Activated naive CD4-positive, alpha-beta T cell treated with anti-CD3 and anti-CD28 coated beads for 36 hours (primary cell): ENCODE results near the gene USP36. TPM values are rescaled to one million over a fixed set of nuclear protein-coding genes. Genes with fewer than 3 reads are reported as not detected.
A peak's percentile ranks its signal among the peaks of the same experiment; 100 is the strongest.
"Not testable (repeated sequence)": the region's sequence is repeated elsewhere in the genome, so short reads cannot be mapped to it uniquely, and the experiment has no call there.

Experiments
- CTCF ChIA-PET: fragments of 350-600 bp; sonication (Branson Sonifier 250); formaldehyde crosslinking; loops from one replicate; lab custom pipeline; 2021; ENCODE audit warnings: antibody characterized with exemption; lab: Charles Lee
- DNase-seq: peaks from one replicate; pipeline ENCODE4 v3.0.0-alpha.2; 2020
- H3K27ac Mint-ChIP-seq: one replicate; pipeline ENCODE4 v1.8.0; 2021; ENCODE audit warnings: mild to moderate bottlenecking, mixed read lengths
- H3K27me3 Mint-ChIP-seq: one replicate; pipeline ENCODE4 v1.8.0; 2021; ENCODE audit warnings: low read depth, mixed read lengths
- H3K36me3 Mint-ChIP-seq: one replicate; pipeline ENCODE4 v1.8.0; 2021; ENCODE audit warnings: low read depth, mixed read lengths
- H3K4me1 Mint-ChIP-seq: one replicate; pipeline ENCODE4 v1.8.0; 2021; ENCODE audit warnings: low read depth, mixed read lengths
- H3K4me3 Mint-ChIP-seq: one replicate; pipeline ENCODE4 v1.8.0; 2021; ENCODE audit warnings: mild to moderate bottlenecking, moderate library complexity, mixed read lengths
- H3K9me3 Mint-ChIP-seq: one replicate; pipeline ENCODE4 v1.8.0; 2021; ENCODE audit warnings: mixed read lengths
- intact Hi-C: fragments of 100-400 bp; cut with micrococcal nuclease; formaldehyde crosslinking; loops from one replicate; pipeline ENCODE4 v1.15.1; 2023
- total RNA-seq, 2 experiments: library from RNA; stranded (reverse); gene quantifications; one replicate each; pipeline ENCODE4 v1.2.3, GENCODE V29; 2021

Gene USP36
- total RNA-seq, 2 experiments from 2014 or later = 65.3 to 68.7 TPM

GRCh38 chr17:78879635-78880186 lies 39.1 kb upstream of the USP36 start:
- peak overlapping the region; percentile 20 for H3K4me3 Mint-ChIP-seq
- peak; percentile 47 for DNase-seq
- intact Hi-C loops = no loop called here
- H3K9me3 Mint-ChIP-seq = no peaks in the 10 kb centered on the region
- CTCF ChIA-PET = no interaction called here
- H3K27ac Mint-ChIP-seq = peak overlapping the region; percentile 24
- H3K4me1 Mint-ChIP-seq = peaks cover 25% of the 10 kb centered on the region
- H3K36me3 Mint-ChIP-seq = no peaks in the 10 kb centered on the region
- no peaks in the 10 kb centered on the region for H3K27me3 Mint-ChIP-seq

GRCh38 chr17:78878871-78879527 lies 38.4 kb upstream of the USP36 start:
- Mint-ChIP-seq H3K27me3 (no peaks in the 10 kb centered on the region), H3K4me1 (peaks cover 25% of the 10 kb centered on the region), H3K27ac (no peak overlapping the region), H3K9me3 (no peaks in the 10 kb centered on the region), H3K4me3 (peak overlapping the region; percentile 21), H3K36me3 (no peaks in the 10 kb centered on the region)
- DNase-seq = no peak
- CTCF ChIA-PET = no interaction called here
- intact Hi-C loops = no loop called here

- H3K4me3 Mint-ChIP-seq = no peak overlapping the region
- H3K27me3 Mint-ChIP-seq = no peaks in the 10 kb centered on the region
- CTCF ChIA-PET = interaction anchor here (0.8 to 1.6 kb wide), 3 partner anchors 13 to 735 kb away, joined by 3 to 8 read pairs (median 3); no protein-coding TSS in a partner anchor
- H3K36me3 Mint-ChIP-seq = no peaks in the 10 kb centered on the region
- H3K4me1 Mint-ChIP-seq = peaks cover 22% of the 10 kb centered on the region
- no peak for DNase-seq
- H3K9me3 Mint-ChIP-seq = no peaks in the 10 kb centered on the region
- no peak overlapping the region for H3K27ac Mint-ChIP-seq
- intact Hi-C loops = no loop called here
These were observed 37.6 kb upstream of the USP36 start for GRCh38 chr17:78878261-78878660.

- H3K27ac Mint-ChIP-seq, H3K9me3 Mint-ChIP-seq, H3K4me3 Mint-ChIP-seq, H3K27me3 Mint-ChIP-seq, intact Hi-C loops, H3K36me3 Mint-ChIP-seq, DNase-seq: not testable (repeated sequence)
- CTCF ChIA-PET = interaction anchor here (0.5 to 3.0 kb wide), 5 partner anchors 11 to 736 kb away, joined by 3 to 16 read pairs (median 3); no protein-coding TSS in a partner anchor
- peaks cover 18% of the 10 kb centered on the region for H3K4me1 Mint-ChIP-seq
These were observed 36.4 kb upstream of the USP36 start for GRCh38 chr17:78876954-78877517.

- intact Hi-C loops = no loop called here
- Mint-ChIP-seq H3K36me3 (no peaks in the 10 kb centered on the region), H3K4me1 (peaks cover 18% of the 10 kb centered on the region), H3K27ac (no peak overlapping the region), H3K9me3 (no peaks in the 10 kb centered on the region), H3K4me3 (no peak overlapping the region), H3K27me3 (no peaks in the 10 kb centered on the region)
- CTCF ChIA-PET = interaction anchor here (0.5 to 3.0 kb wide), 3 partner anchors 10 to 159 kb away, joined by 3 to 16 read pairs (median 3); no protein-coding TSS in a partner anchor
- DNase-seq = no peak
These were observed 35.5 kb upstream of the USP36 start for GRCh38 chr17:78876094-78876597.

- intact Hi-C loops = no loop called here
- Mint-ChIP-seq H3K9me3 (no peaks in the 10 kb centered on the region), H3K36me3 (no peaks in the 10 kb centered on the region), H3K4me3 (no peak overlapping the region), H3K4me1 (peaks cover 18% of the 10 kb centered on the region), H3K27ac (no peak overlapping the region), H3K27me3 (no peaks in the 10 kb centered on the region)
- no peak for DNase-seq
- CTCF ChIA-PET = interaction anchor here (0.5 to 3.0 kb wide), 3 partner anchors 9 to 159 kb away, joined by 3 to 16 read pairs (median 3); no protein-coding TSS in a partner anchor
These were observed 34.9 kb upstream of the USP36 start for GRCh38 chr17:78875363-78876093.

- no peak overlapping the region for H3K4me3 Mint-ChIP-seq
- H3K9me3 Mint-ChIP-seq = no peaks in the 10 kb centered on the region
- intact Hi-C loops = no loop called here
- H3K36me3 Mint-ChIP-seq = no peaks in the 10 kb centered on the region
- no peak for DNase-seq
- H3K4me1 Mint-ChIP-seq = peaks cover 5% of the 10 kb centered on the region
- CTCF ChIA-PET = interaction anchor here (0.6 to 3.0 kb wide), 3 partner anchors 8 to 100 kb away, joined by 3 to 16 read pairs (median 5); no protein-coding TSS in a partner anchor
- no peak overlapping the region for H3K27ac Mint-ChIP-seq
- no peaks in the 10 kb centered on the region for H3K27me3 Mint-ChIP-seq
These were observed 33.1 kb upstream of the USP36 start for GRCh38 chr17:78873519-78874340.

- intact Hi-C loops = no loop called here
- no peak for DNase-seq
- Mint-ChIP-seq H3K27ac (no peak overlapping the region), H3K4me1 (no peaks in the 10 kb centered on the region), H3K27me3 (no peaks in the 10 kb centered on the region), H3K4me3 (no peak overlapping the region), H3K36me3 (no peaks in the 10 kb centered on the region), H3K9me3 (no peaks in the 10 kb centered on the region)
- CTCF ChIA-PET = no interaction called here
These were observed 31.9 kb upstream of the USP36 start for GRCh38 chr17:78872486-78872885.

- Mint-ChIP-seq H3K27ac (no peak overlapping the region), H3K4me3 (no peak overlapping the region)
These were observed 30.0 kb upstream of the USP36 start for GRCh38 chr17:78870621-78871020.

GRCh38 chr17:78868391-78868790 lies 27.8 kb upstream of the USP36 start:
- Mint-ChIP-seq H3K4me1 (peaks cover 3% of the 10 kb centered on the region), H3K27me3 (peaks cover 2% of the 10 kb centered on the region), H3K4me3 (no peak overlapping the region), H3K9me3 (no peaks in the 10 kb centered on the region), H3K27ac (no peak overlapping the region), H3K36me3 (no peaks in the 10 kb centered on the region)
- intact Hi-C loops = no loop called here
- CTCF ChIA-PET = no interaction called here
- no peak for DNase-seq

More at GRCh38 chr17:78870621-78871020, 30.0 kb upstream of the USP36 start:
- H3K4me1 Mint-ChIP-seq = peaks cover 3% of the 10 kb centered on the region
- H3K9me3 Mint-ChIP-seq = no peaks in the 10 kb centered on the region
- CTCF ChIA-PET = no interaction called here
- DNase-seq = no peak
- intact Hi-C loops = no loop called here
- H3K36me3 Mint-ChIP-seq = no peaks in the 10 kb centered on the region
- peaks cover 2% of the 10 kb centered on the region for H3K27me3 Mint-ChIP-seq

- H3K27me3 Mint-ChIP-seq, DNase-seq, H3K36me3 Mint-ChIP-seq, H3K4me1 Mint-ChIP-seq, H3K4me3 Mint-ChIP-seq, intact Hi-C loops, H3K27ac Mint-ChIP-seq, H3K9me3 Mint-ChIP-seq: not testable (repeated sequence)
- CTCF ChIA-PET = interaction anchor here (1.7 to 2.7 kb wide), 3 partner anchors 8 to 104 kb away, joined by 5 to 31 read pairs (median 16); no protein-coding TSS in a partner anchor
These were observed 26.4 kb upstream of the USP36 start for GRCh38 chr17:78867046-78867445.
